ENCODE results near the gene YRDC.

Gene YRDC

GRCh38 chr1:37822906-37823815 is 15.2 kb upstream of the YRDC start:
- no peak for DNase-seq (ENCODE audit: low spot score)

GRCh38 chr1:37821481-37821880 is 13.5 kb upstream of the YRDC start:
- DNase-seq (ENCODE audit: low spot score): no peak

DNA sequence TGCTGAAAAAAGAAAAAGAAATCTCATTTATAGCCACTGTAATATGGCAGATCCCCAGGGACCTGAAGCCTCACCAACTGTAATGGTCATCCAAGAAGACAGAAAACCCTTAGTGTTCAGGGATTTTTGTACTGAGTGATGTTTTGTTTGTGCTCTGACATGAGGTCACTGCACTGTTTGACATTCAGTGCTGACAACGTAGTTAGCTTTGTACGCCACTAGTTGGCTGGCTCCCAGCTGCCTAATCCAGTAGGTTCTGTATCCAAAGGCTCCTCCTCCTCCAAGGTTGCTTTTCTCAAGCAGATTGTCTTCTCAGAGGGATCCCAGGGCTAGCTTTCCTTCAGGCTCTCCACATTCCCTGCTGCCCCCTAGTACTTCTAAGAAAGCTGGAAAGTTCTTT is 9.5 kb upstream of the YRDC start:
- no peak for DNase-seq (ENCODE audit: low spot score)

DNA sequence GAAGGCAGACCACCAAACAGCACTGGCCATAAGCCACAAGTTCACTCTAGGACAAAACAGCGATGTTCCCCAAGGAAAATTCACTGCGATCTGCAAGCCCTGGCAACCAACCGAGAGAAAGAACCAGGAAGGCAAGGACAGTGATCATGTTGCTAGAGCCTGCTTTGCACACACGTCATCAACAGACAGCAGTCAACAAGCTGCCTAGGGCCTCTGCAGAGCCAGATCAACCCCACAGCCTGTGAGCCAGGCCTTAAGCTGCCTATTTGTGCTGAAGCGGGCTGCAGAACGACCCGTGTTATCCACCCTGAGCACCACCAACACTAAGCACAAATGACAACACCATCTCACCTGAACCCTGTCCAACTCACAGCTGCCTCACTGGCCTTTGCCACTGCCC is 6.2 kb upstream of the YRDC start:
- DNase-seq (ENCODE audit: low spot score): no peak

- no peak for DNase-seq (ENCODE audit: low spot score)
Measured at GRCh38 chr1:37813529-37814145, 5.6 kb upstream of the YRDC start.

DNA sequence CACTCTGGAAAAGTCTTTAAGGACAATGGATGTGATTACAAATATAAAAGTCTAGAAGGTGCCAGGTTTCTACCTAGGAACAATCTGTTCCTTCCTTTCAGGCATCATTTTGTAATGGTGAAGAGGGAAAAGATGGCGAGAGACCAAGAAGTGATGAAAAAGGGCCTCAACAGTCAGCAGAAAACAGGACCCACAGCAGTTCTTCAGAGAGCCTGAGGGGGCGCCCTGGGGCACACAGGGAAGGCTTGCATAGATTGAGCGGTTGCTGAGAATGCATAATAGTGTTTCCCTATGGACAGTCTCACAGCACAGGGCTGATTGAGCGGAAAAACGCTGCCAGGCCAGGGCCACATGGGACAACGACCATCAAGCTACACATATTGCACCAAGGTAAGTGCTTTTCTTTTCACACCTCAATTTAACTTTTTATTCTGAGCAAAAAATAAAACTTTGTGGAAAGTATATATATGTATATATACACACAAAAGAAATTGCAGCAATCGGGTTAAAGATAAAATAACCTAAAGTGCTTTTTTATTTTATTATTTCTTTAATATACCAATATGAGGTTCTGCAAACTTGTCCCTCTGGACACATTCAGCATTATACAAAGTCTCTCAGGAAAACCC is 3.1 kb upstream of the YRDC start:
- DNase-seq (ENCODE audit: low spot score): peak; percentile 70

DNA sequence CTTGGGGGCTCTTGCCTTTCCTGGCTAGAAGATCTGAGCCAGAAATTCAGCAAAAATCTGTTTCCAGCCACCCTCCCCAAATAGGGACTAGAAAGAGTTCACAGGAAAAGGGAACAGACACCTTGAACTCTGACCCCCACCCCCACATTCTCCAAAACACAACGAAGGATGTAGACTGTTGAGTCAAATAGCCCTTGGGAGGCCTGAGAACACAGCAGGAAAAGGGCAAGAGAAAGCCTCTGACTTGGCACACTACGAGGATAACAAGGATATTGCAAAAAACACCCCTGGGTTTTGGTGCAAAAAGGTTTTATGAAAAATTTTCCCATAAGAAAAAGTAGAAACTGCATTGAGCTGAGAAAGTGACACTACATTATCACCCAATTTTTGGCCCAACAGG is 1.9 kb upstream of the YRDC start:
- no peak for DNase-seq (ENCODE audit: low spot score)

- no peak for DNase-seq (ENCODE audit: low spot score)
Measured at GRCh38 chr1:37808369-37809319, 636 bp upstream of the YRDC start.

DNA sequence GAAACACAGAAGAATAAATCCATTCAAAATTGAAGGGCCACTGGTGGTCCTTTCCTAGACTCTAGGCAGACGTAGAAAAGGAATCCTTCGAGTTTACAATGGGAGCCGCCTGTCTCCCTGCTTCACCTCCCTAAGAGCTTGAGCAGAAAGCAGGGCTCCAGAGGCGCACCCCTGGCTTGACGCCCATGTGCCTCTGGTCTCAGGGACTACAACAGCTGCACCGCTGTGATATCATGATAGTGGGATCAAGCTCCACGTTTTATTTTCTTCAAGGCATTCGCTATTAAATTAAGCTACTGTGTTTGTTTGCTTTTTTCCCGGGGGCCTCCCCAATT is 821 bp downstream of the YRDC start:
- no peak for DNase-seq (ENCODE audit: low spot score)

DNA sequence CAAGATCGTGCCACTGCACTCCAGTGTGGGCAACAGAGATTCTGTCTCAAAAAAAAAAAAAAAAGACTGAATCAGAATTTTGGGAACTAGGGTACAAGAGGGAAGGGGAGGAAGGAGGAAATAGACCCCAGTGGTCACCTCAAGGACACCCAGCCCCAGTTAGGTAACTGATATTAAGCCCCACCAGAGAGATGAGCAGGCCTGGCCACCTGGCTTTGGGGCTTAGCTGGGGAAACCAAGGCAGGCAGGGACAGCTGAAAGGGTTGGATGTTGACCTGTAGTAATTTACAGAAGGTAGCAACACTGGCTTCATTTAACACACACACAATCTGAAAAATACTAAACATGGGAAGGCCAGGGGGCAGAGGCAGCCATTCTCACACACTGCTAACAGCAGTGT is 5.6 kb downstream of the YRDC start:
- DNase-seq (ENCODE audit: low spot score): no peak

DNA sequence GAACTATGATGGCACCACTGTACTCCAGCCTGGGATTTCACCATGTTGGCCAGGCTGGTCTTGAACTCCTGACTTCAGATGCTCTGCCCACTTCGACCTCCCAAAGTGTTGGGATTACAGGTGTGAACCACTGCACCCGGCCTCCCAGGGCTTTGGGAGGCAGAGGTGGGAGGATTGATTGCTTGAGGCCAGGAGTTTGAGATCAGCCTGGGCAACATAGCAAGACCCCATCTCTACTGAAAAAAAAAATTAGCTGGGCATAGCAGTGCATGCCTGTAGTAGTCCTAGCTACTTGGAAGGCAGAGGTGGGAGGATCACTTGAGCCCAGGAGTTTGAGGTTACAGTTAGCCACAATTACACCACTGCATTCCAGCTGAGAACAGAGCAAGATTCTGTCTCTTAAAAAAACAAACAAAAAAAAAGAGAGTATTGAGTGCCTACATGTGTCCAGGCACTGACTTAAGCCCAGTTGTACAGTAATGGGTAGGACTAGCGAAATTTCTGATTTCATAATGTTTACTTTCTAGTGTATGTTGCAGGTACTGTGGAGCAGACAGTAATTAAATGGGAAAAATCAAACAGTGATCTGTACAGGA is 10.2 kb downstream of the YRDC start:
- no peak for DNase-seq (ENCODE audit: low spot score)

GRCh38 chr1:37795340-37796125 is 12.5 kb downstream of the YRDC start:
- peak; percentile 12 for DNase-seq (ENCODE audit: low spot score)

DNA sequence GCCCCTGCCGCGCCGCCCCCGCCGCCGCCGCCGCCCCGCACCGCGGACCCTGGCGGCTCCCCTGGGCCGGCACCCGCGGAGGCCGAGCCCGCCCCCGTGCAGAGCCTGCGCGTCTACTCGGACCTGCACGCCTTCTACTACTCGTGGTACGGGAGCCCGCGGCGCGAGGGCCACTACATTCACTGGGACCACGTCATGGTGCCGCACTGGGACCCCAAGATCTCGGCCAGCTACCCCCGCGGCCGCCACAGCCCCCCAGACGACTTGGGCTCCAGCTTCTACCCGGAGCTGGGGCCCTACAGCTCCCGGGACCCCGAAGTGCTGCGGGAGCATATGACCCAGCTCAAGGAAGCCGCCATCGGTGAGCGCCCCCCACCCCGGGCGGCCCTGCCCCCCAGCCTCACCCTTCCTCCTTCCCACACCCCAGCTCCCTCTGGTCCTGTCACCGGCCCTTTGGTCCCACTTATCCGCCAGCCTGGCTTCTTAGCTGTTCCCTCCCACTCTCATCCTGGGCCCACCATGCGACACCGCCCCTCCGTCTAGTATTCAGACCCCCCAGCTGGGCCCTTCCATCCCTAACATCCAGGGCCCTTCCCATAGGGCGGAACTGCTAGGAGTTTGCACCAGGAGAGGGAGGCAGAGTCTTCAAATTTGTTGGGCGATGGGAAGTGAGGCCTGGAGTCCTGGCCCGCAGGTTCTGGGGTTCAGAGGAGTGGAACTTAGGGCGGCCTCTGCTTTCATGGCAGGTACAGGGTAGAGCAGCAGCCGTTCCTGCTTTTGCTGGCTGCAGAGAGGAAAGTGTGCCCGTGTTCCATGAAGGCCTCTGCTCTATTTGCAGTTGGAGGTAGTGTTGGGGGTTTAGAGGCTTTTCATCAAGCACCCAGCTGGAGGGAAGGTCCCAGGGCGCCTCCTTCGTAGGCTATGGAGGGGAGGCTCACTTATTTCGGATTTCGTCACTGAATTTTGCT is 13.4 kb downstream of the YRDC start:
- DNase-seq (ENCODE audit: low spot score): no peak

DNA sequence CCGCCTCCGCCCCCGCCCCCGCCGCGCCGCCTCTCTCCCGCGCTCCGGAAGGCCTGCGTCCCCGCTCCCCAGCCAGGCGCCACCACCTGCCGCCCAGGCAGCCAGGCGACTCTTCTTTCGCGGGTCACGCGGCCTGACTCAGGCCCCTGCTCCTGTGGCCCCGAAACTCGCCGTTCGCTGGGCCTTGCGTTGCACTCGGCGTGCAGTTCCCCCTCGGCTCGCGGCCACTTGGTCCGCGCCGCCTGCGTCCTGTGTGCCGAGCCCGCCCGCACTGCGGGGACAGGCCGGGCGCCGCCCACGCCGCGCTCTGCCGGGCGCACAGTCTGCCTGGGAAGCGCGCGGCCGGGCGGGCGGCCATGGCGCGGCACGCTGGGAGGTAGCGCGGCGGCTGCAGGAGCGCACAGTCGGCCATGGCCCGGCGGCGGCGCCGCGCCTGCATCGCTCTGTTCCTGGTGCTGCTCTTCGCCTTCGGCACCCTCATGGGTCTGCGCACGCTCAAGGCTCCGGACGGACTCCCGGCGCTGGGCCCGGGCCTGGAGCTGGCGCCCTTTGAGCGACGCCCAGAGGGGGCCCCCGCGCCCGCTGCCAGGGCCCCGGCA is 14.1 kb downstream of the YRDC start, which contains the start of gene MANEAL:
MANEAL (plus strand) TSS at position 75 of the 599 bp plus-strand sequence; CDS start at position 411, 336 bp downstream.
- peak; percentile 11 for DNase-seq (ENCODE audit: low spot score)

DNA sequence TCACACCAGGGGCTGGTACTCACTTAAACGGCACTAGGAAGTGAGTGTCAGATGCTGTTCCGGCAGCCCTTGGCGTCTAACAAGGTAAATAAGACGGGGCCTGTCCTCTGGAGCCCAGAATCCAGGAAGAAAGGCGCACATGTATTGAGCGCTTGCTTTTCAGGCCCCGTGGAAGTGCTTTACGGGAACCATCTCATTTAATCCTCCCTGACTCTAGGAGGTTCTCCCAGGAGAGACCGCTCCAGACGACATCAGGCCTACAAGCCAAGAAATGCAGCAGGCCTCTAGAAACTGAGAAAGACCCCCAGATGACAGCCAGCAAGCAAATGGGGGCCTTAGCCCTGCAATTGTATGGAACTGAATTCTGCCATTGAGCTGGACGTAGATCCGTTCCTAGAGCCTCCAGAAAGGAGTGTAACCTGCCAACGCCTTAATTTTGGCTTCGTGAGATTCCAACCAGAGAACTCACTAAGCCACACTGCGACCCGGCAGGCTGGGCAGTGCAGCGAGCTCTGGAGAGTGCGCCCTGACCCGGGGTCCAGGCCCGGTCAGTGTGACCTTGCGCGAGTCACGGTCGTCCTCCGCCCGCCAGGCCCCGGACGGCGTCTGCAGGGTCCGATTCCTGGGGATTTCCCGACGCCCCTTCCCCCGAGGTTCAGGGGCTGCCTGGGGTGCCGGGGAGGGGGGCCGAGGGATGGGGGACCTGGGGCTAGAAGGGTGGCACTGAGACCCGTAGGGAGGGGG is 14.9 kb downstream of the YRDC start:
- no peak for DNase-seq (ENCODE audit: low spot score)

- DNase-seq (ENCODE audit: low spot score): no peak
Measured at GRCh38 chr1:37782491-37782890, 25.5 kb downstream of the YRDC start.

GRCh38 chr1:37778654-37779053 is 29.4 kb downstream of the YRDC start:
- DNase-seq (ENCODE audit: low spot score): no peak

DNA sequence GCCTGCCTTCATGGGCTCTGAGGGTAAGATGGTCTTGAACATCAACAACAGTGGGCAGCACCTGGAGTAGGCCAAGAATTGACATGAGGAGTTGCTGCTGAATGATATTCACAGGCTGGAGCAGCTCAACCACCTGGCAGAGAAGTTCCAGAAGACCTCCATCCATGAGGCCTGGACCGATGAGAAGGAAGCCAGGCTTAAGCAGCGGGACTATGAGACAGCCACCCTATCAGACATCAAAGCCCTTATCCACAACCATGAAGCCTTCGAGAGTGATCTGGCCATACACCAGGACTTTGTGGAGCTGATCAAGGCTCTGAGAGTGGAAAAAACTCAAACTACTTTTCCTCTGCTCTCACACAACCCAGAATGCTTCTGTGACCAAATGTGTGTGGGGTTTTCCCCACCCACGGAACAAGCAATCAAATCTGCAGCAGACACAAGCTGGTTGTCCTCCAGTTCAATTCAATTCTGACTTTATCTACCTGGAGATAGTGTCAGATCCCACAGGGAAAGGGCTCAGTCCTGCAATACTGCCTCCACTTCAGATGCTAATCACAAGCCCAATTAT is 31.0 kb downstream of the YRDC start:
- no peak for DNase-seq (ENCODE audit: low spot score)
